ENCODE results near the gene TPBGL. TPM values are rescaled to one million over a fixed set of nuclear protein-coding genes. Genes with fewer than 3 reads are reported as not detected.
A peak's percentile ranks its signal among the peaks of the same experiment; 100 is the strongest.

Gene TPBGL
- total RNA-seq, 1 donor from 2014 or later = 0.16 TPM

- no peak for DNase-seq (ENCODE audit: missing footprints)
- no peak for ATAC-seq
- intact Hi-C loops (cut with DNase I) = no loop called here
These were observed 38.7 kb downstream of the TPBGL start for GRCh38 chr11:75279273-75279672.

- DNase-seq (ENCODE audit: missing footprints) (peak; percentile 85), ATAC-seq (peak; percentile 76)
- intact Hi-C loops (cut with DNase I) = loop anchor here (1.0 to 5.0 kb wide), 3 partner anchors 48 to 252 kb away; no protein-coding TSS in a partner anchor
These were observed 39.7 kb downstream of the TPBGL start for GRCh38 chr11:75280227-75280701.

GRCh38 chr11:75280770-75281468 is 40.3 kb downstream of the TPBGL start:
- intact Hi-C loops (cut with DNase I) = loop anchor here (1.0 to 5.0 kb wide), 3 partner anchors 47 to 251 kb away; no protein-coding TSS in a partner anchor

GRCh38 chr11:75281469-75282095 is 41.0 kb downstream of the TPBGL start:
- intact Hi-C loops (cut with DNase I) = loop anchor here (5.0 kb wide), 1 partner anchor 251 kb away; no protein-coding TSS in a partner anchor
- ATAC-seq = no peak
- no peak for DNase-seq (ENCODE audit: missing footprints)

More at GRCh38 chr11:75280770-75281468, 40.3 kb downstream of the TPBGL start:
- no peak for DNase-seq (ENCODE audit: missing footprints)
- no peak for ATAC-seq

- intact Hi-C loops (cut with DNase I) = loop anchor here (5.0 kb wide), 1 partner anchor 249 kb away; no protein-coding TSS in a partner anchor
- DNase-seq (ENCODE audit: missing footprints) = no peak
- ATAC-seq = no peak
These were observed 42.9 kb downstream of the TPBGL start for GRCh38 chr11:75283391-75283931.

- no peak for DNase-seq (ENCODE audit: missing footprints)
- intact Hi-C loops (cut with DNase I) = no loop called here
- ATAC-seq = no peak
These were observed 45.3 kb downstream of the TPBGL start for GRCh38 chr11:75285776-75286360.

DNA sequence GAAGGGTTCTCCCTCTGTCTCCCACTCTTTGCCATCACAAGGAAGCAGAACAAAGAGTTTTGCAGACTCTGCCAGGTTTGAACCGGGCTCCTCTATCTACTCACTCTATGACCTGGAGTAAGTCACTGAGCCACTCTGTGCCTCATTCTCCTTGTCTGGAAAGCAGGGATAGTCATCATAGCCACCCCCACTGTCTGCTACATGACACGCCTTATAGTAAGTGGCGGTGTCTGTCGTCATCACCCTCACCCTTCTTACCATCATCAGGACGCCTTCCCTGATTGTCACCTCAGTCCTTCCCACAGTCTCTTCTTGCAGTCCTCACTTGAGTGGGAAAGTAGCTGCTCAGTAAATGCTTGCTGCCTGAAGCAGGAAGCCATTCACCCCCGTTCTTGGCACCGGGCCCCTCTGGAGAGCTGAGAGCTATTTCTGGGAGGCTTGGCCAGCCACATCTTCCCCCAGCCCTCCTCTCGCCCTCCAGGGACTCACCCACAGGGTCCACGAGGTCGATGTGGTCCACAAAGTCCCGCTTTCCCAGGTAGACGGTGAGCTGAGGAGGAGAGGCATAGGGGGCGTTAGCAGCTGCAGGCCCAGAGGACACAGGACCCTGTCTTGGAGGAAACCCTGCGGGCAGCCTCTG is 46.4 kb downstream of the TPBGL start:
- no peak for ATAC-seq
- DNase-seq (ENCODE audit: missing footprints) = no peak

DNA sequence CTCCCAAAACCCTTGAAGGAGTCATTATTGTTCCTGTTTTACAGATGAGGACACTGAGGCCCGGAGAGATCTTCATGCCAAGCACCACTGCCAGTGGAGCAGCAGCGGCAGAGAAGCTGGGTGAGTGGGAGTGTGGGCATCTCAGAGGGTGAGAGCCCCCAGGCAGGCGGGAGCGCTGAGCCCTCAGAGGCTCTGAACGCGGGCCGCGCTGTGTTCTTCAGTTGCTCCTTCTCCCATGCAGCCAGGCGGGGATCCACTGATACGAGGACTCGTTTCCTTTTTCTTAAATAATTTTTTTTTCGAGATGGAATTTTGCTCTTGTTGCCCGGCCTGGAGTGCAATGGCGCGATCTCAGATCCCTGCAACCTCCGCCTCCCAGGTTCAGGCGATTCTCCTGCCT is 47.0 kb downstream of the TPBGL start:
- no peak for DNase-seq (ENCODE audit: missing footprints)
- intact Hi-C loops (cut with DNase I) = no loop called here

More for the DNA sequence above, 46.4 kb downstream of the TPBGL start:
- intact Hi-C loops (cut with DNase I) = no loop called here

GRCh38 chr11:75289511-75289760 is 48.9 kb downstream of the TPBGL start:
- DNase-seq (ENCODE audit: missing footprints) (no peak), ATAC-seq (no peak)
- intact Hi-C loops (cut with DNase I) = no loop called here

More for the DNA sequence above, 47.0 kb downstream of the TPBGL start:
- ATAC-seq = no peak

GRCh38 chr11:75289919-75290318 is 49.3 kb downstream of the TPBGL start:
- intact Hi-C loops (cut with DNase I) = no loop called here
- DNase-seq (ENCODE audit: missing footprints) (no peak), ATAC-seq (no peak)

DNA sequence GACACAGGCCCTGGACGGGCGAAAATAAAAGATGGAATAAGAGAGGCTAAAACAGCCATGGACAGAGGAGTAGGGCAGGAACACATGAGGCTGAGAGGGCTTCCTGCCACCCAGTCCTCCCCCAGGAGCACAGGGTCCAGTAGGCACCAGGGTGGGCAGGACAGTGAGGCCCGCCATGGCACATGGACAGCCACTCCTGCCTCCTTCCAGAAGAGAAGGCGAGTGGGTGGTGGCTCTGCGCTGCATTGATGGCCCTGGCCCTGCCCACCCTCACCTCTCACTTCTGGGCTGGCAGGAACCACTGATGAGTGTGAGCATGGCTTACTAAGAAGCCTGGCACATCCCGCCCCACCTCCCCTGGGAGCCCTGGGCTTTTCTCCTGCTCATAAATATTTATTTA is 51.2 kb downstream of the TPBGL start:
- no peak for ATAC-seq
- intact Hi-C loops (cut with DNase I) = no loop called here
- DNase-seq (ENCODE audit: missing footprints) = no peak

- DNase-seq (ENCODE audit: missing footprints) = no peak
- intact Hi-C loops (cut with DNase I) = no loop called here
- no peak for ATAC-seq
These were observed 52.4 kb downstream of the TPBGL start for GRCh38 chr11:75292943-75293342.

Other genes with a start within 250 kb of the TPBGL start
- gene OR2AT4, start 143.9 kb upstream of the TPBGL start, total RNA-seq = not detected
- gene SLCO2B1, start 89.7 kb upstream of the TPBGL start, total RNA-seq = 33.4 TPM
- gene ARRB1, start 110.9 kb downstream of the TPBGL start, total RNA-seq = 30.3 TPM
- gene RPS3, start 158.7 kb downstream of the TPBGL start, total RNA-seq = 972 TPM
- 0.68 TPM for gene KLHL35, start 192.4 kb downstream of the TPBGL start, total RNA-seq

Measured in Right ventricle myocardium inferior (tissue), 1 donor.